H1 (cell line): ENCODE data around the gene BCO2. TPM values are rescaled to one million over a fixed set of nuclear protein-coding genes. Genes with fewer than 3 reads are reported as not detected.

Experiments used
- CTCF ChIA-PET: fragments of 300-600 bp; sonication (Branson Sonifier 250); formaldehyde crosslinking; loops from one replicate; lab custom pipeline; 2021; ENCODE audit not compliant: partially characterized antibody; lab: Charles Lee
- POLR2A ChIA-PET: fragments of 300-600 bp; sonication (Branson Sonifier 250); formaldehyde crosslinking; loops from one replicate; lab custom pipeline; 2021; ENCODE audit warnings: inconsistent platforms; ENCODE audit not compliant: partially characterized antibody; lab: Charles Lee
- DNase-seq, 2 experiments: peaks; one replicate each; pipeline versions ENCODE4 v3.0.0 to v3.0.0-alpha.2; 2010 to 2022; ENCODE audit warnings: low spot score in 2 of 2, low read depth in 1 of 2, mixed read lengths in 1 of 2
- FAIRE-seq: peaks from 2 replicates; lab custom pipeline; 2011; peaks lifted over from hg19 to GRCh38; lab: Jason Lieb, UNC
- H2AFZ ChIP-seq: 2 replicates; pipeline ENCODE4 v1.8.1; 2012; ENCODE audit warnings: low read length, inconsistent platforms
- H2AK5ac ChIP-seq: 2 replicates; pipeline ENCODE4 v1.6.1; 2013; ENCODE audit warnings: low read depth, low read length
- H2BK120ac ChIP-seq: replicated peaks from 2 replicates; pipeline ENCODE3; 2013; ENCODE audit warnings: low read depth, low read length, inconsistent platforms
- H2BK12ac ChIP-seq: 2 replicates; pipeline ENCODE4 v1.6.1; 2013; ENCODE audit warnings: low read depth, low read length
- H2BK15ac ChIP-seq: 2 replicates; pipeline ENCODE4 v1.6.1; 2013; ENCODE audit warnings: low read length
- H2BK20ac ChIP-seq: 2 replicates; pipeline ENCODE4 v1.6.1; 2013; ENCODE audit warnings: low read length
- H2BK5ac ChIP-seq: 2 replicates; pipeline ENCODE4 v1.6.1; 2013; ENCODE audit warnings: low read depth, low read length
- H3K14ac ChIP-seq: 2 replicates; pipeline ENCODE4 v1.6.1; 2013; ENCODE audit warnings: inconsistent platforms; ENCODE audit not compliant: insufficient read length
- H3K18ac ChIP-seq: 2 replicates; pipeline ENCODE4 v1.6.1; 2013; ENCODE audit warnings: low read length; ENCODE audit errors: extremely low read depth
- H3K23ac ChIP-seq: 2 replicates; pipeline ENCODE4 v1.6.1; 2013; ENCODE audit warnings: inconsistent platforms; ENCODE audit not compliant: insufficient read length
- H3K23me2 ChIP-seq: 2 replicates; pipeline ENCODE4 v1.6.1; 2013; ENCODE audit warnings: low read depth, low read length
- H3K27ac ChIP-seq: 2 replicates; pipeline ENCODE4 v1.6.1; 2011; ENCODE audit warnings: low read depth, low read length, inconsistent platforms
- H3K27me3 ChIP-seq, 4 experiments: replicated peaks in 1 of 4; 1 replicate in 1 of 4; 2 replicates in 3 of 4; pipeline versions ENCODE4 v1.6.1 to v1.8.1; 2011 to 2013; ENCODE audit warnings: low read length in 3 of 4, mild to moderate bottlenecking in 3 of 4, inconsistent platforms in 2 of 4, mixed read lengths in 2 of 4, moderate library complexity in 1 of 4; ENCODE audit not compliant: control insufficient read depth in 3 of 4, insufficient read depth in 3 of 4; ENCODE audit errors: extremely low read depth in 1 of 4
- H3K36me3 ChIP-seq, 4 experiments: 2 replicates each; pipeline versions ENCODE4 v1.6.1 to v1.8.1; 2011 to 2013; ENCODE audit warnings: mild to moderate bottlenecking in 4 of 4, low read length in 3 of 4, moderate library complexity in 2 of 4, control low read depth in 1 of 4, inconsistent platforms in 1 of 4; ENCODE audit not compliant: insufficient read depth in 4 of 4, control insufficient read depth in 2 of 4
- H3K4ac ChIP-seq: replicated peaks from 2 replicates; pipeline ENCODE3; 2013; ENCODE audit warnings: low read length, low read depth, mixed read lengths, inconsistent platforms; ENCODE audit not compliant: insufficient read length
- H3K4me1 ChIP-seq, 4 experiments: replicated peaks in 1 of 4; 1 replicate in 1 of 4; 2 replicates in 3 of 4; pipeline versions ENCODE4 v1.6.1 to v1.8.1; 2011 to 2013; ENCODE audit warnings: low read length in 3 of 4, inconsistent platforms in 2 of 4, mixed read lengths in 1 of 4; ENCODE audit not compliant: insufficient read depth in 4 of 4, control insufficient read depth in 3 of 4
- H3K4me2 ChIP-seq, 2 experiments: 2 replicates each; pipeline versions ENCODE4 v1.6.1 to v1.8.1; 2011 to 2013; ENCODE audit warnings: low read depth in 2 of 2, low read length in 2 of 2, control low read depth in 1 of 2, inconsistent platforms in 1 of 2, mild to moderate bottlenecking in 1 of 2; ENCODE audit not compliant: insufficient read depth in 1 of 2
- H3K4me3 ChIP-seq, 4 experiments: fragments of 200-600, 300-600 bp in 1 of 4; sonication (generic), shearing (Covaris generic), sonication (Bioruptor Twin) in 1 of 4; 2 replicates each; pipeline versions ENCODE4 v1.5.1 to v1.8.1; 2011 to 2016; ENCODE audit warnings: low read length in 4 of 4, low read depth in 3 of 4, control low read depth in 2 of 4, inconsistent platforms in 2 of 4, mild to moderate bottlenecking in 2 of 4, mixed read lengths in 1 of 4, moderate library complexity in 1 of 4; ENCODE audit not compliant: insufficient read depth in 2 of 4; ENCODE audit errors: extremely low read depth in 1 of 4
- H3K56ac ChIP-seq: replicated peaks from 2 replicates; pipeline ENCODE3; 2013; ENCODE audit warnings: low read depth, mild to moderate bottlenecking, mixed read lengths, low read length, inconsistent platforms; ENCODE audit not compliant: insufficient read length
- H3K79me1 ChIP-seq: 2 replicates; pipeline ENCODE4 v1.6.1; 2013; ENCODE audit warnings: low read depth, low read length, control low read depth
- H3K79me2 ChIP-seq, 2 experiments: 2 replicates each; pipeline versions ENCODE4 v1.6.1 to v1.8.1; 2012 to 2013; ENCODE audit warnings: low read length in 2 of 2, mild to moderate bottlenecking in 2 of 2, inconsistent platforms in 1 of 2; ENCODE audit not compliant: insufficient read depth in 2 of 2, control insufficient read depth in 1 of 2
- H3K9ac ChIP-seq, 4 experiments: replicated peaks in 1 of 4; 1 replicate in 1 of 4; 2 replicates in 3 of 4; pipeline versions ENCODE4 v1.6.1 to v1.8.1; 2011 to 2013; ENCODE audit warnings: low read depth in 3 of 4, low read length in 3 of 4, control low read depth in 2 of 4, mild to moderate bottlenecking in 2 of 4, moderate library complexity in 2 of 4, inconsistent platforms in 1 of 4; ENCODE audit errors: extremely low read depth in 1 of 4
- H3K9me3 ChIP-seq, 2 experiments: 2 replicates each; pipeline versions ENCODE4 v1.6.1 to v1.8.1; 2012 to 2013; ENCODE audit warnings: mild to moderate bottlenecking in 2 of 2, moderate library complexity in 2 of 2, control low read depth in 1 of 2, inconsistent platforms in 1 of 2, low read depth in 1 of 2, low read length in 1 of 2, mixed read lengths in 1 of 2; ENCODE audit not compliant: insufficient read depth in 2 of 2
- H4K20me1 ChIP-seq, 2 experiments: replicated peaks in 1 of 2; 2 replicates each; pipeline versions ENCODE3 to v1.8.1; 2011 to 2013; ENCODE audit warnings: inconsistent platforms in 2 of 2, low read length in 2 of 2, mild to moderate bottlenecking in 1 of 2; ENCODE audit not compliant: insufficient read depth in 2 of 2, control insufficient read depth in 1 of 2
- H4K5ac ChIP-seq: 2 replicates; pipeline ENCODE4 v1.6.1; 2013; ENCODE audit warnings: low read length, low read depth, mixed read lengths, inconsistent platforms; ENCODE audit not compliant: insufficient read length
- H4K8ac ChIP-seq: 2 replicates; pipeline ENCODE4 v1.8.0; 2013; ENCODE audit warnings: mild to moderate bottlenecking, moderate library complexity, low read length, inconsistent platforms; ENCODE audit not compliant: insufficient read depth; ENCODE audit errors: extremely low read depth
- H4K91ac ChIP-seq: replicated peaks from 2 replicates; pipeline ENCODE3; 2013; ENCODE audit warnings: low read length, mixed read lengths, inconsistent platforms; ENCODE audit not compliant: insufficient read length
- HDAC2 ChIP-seq, 2 experiments: fragments of 300-600 bp in 1 of 2; sonication (generic) in 1 of 2; IDR thresholded peaks; 2 replicates each; pipeline ENCODE4 v1.6.1; 2011 to 2012; ENCODE audit warnings: low read depth in 2 of 2, low read length in 2 of 2, mild to moderate bottlenecking in 2 of 2, moderate library complexity in 2 of 2, borderline replicate concordance in 1 of 2, inconsistent platforms in 1 of 2
- HDAC6 ChIP-seq: IDR thresholded peaks from one replicate; pipeline ENCODE4 v1.7.1; 2012; ENCODE audit warnings: low read depth, mild to moderate bottlenecking, inconsistent platforms, low read length, moderate library complexity
- JUND ChIP-seq: IDR thresholded peaks from 2 replicates; pipeline ENCODE4 v1.6.1; 2011; ENCODE audit warnings: mild to moderate bottlenecking, improper control_type of control experiment, low read length
- MAX ChIP-seq: IDR thresholded peaks from 2 replicates; pipeline ENCODE4 v1.6.1; 2012; ENCODE audit warnings: inconsistent platforms
- POLR2A ChIP-seq, 2 experiments: IDR thresholded peaks; 1 replicate in 1 of 2; 2 replicates in 1 of 2; pipeline ENCODE4 v1.6.1; 2011; ENCODE audit warnings: low read depth in 2 of 2, low read length in 2 of 2, mild to moderate bottlenecking in 2 of 2; ENCODE audit errors: control extremely low read depth in 1 of 2
- RAD21 ChIP-seq, 2 experiments: IDR thresholded peaks in 1 of 2; conservative IDR thresholded peaks in 1 of 2; 2 replicates each; pipeline ENCODE4 v1.6.1; 2011; ENCODE audit warnings: low read depth in 2 of 2, low read length in 2 of 2, improper control_type of control experiment in 1 of 2, inconsistent platforms in 1 of 2, mild to moderate bottlenecking in 1 of 2, moderate library complexity in 1 of 2
- RNF2 ChIP-seq: fragments of 200-900, 300-1000 bp; sonication (generic); IDR thresholded peaks from 2 replicates; pipeline ENCODE4 v1.7.1; 2016; ENCODE audit warnings: borderline replicate concordance, low read depth, mild to moderate bottlenecking, antibody characterized with exemption, low read length; ENCODE audit not compliant: poor library complexity, severe bottlenecking; ENCODE audit errors: missing control alignments
- ZNF274 ChIP-seq: IDR thresholded peaks from 2 replicates; pipeline ENCODE4 v1.7.0; 2012; ENCODE audit warnings: low read length, borderline replicate concordance; ENCODE audit errors: extremely low read depth
- WGBS, 2 experiments: shearing (Covaris generic) in 1 of 2; methylation state at CpG; one replicate each; pipeline versions ENCODE4 v1.1.6 to v1.1.7; 2013 to 2015; ENCODE audit warnings: low lambda C conversion rate in 2 of 2, mixed read lengths in 2 of 2, inconsistent platforms in 1 of 2, low coverage in 1 of 2, missing lambda C conversion rate in 1 of 2; ENCODE audit not compliant: insufficient replicate concordance in 2 of 2, insufficient coverage in 1 of 2, insufficient read length in 1 of 2; ENCODE audit errors: extremely low coverage in 1 of 2, missing lambda C conversion rate in 1 of 2; 5-methylcytosine and 5-hydroxymethylcytosine counted together
- polyA plus RNA-seq, 7 experiments: library from polyadenylated mRNA; depleted of rRNA in 3 of 7; stranded (reverse) in 5 of 7; unstranded in 2 of 7; fragments of >200 nt in 5 of 7; fragments of 200-250 nt in 2 of 7; gene quantifications; 1 replicate in 5 of 7; 2 replicates in 1 of 7; 4 replicates in 1 of 7; pipeline versions ENCODE4 v1.2.1 to v1.2.3, GENCODE V29; 2011 to 2013; ENCODE audit warnings: missing spikeins in 2 of 7, mixed read lengths in 2 of 7
- total RNA-seq: library from RNA; stranded (reverse); fragmentation: NEBNext Ultra II Directional; extraction: Animal tissue kit (Norgen Biotek cat#: 25700); gene quantifications from 2 replicates; pipeline ENCODE4 v1.2.1, GENCODE V29; 2021

Gene BCO2
- total and polyA plus RNA-seq, 2 of the 8 experiments (the other 6 are each of a cell fraction or from before 2014, with no cell fraction given): 0.42 to 0.82 TPM

- Histone ChIP-seq H2BK15ac (no peak overlapping the region), H3K27me3 (0 out of 7 replicates have a peak, but pooled peaks cover 0 to 4% (median under 1%) of the 10 kb centered on the region in 4 experiments), H4K91ac (no peak overlapping the region), H3K79me2 (peaks cover 0 to 22% of the 10 kb centered on the region in 2 experiments; a peak in 2 of 4 replicates), H3K18ac (no peak overlapping the region), H3K4me2 (no peak overlapping the region), H3K23me2 (peaks cover 8% of the 10 kb centered on the region), H3K4me3 (no peak overlapping the region), H3K4ac (no peak overlapping the region), H2BK20ac (no peak overlapping the region), H2BK5ac (no peak overlapping the region), H3K56ac (no peak overlapping the region), H4K8ac (no peak overlapping the region), H2BK12ac (no peak overlapping the region), H4K20me1 (no peaks in the 10 kb centered on the region)
- no peak for FAIRE-seq
- 87% methylated on average over 5 of the region's 5 CpGs; no CpG with 5 or more reads in 1 of the 2 experiments for WGBS, 2 experiments
- no peak for TF ChIP-seq MAX
- TF ChIP-seq HDAC2 (IDR thresholded peaks at IDR 0.05; ENCODE audit: borderline replicate concordance in 1 of 2, low read depth in 2 of 2, low read length in 2 of 2): no peak
- TF ChIP-seq RNF2: no peak
- no peak for TF ChIP-seq ZNF274
- TF ChIP-seq HDAC6: no peak
- no peak for TF ChIP-seq RAD21 (IDR thresholded peaks at IDR 0.05 in 1 of 2, conservative IDR thresholded peaks at IDR 0.05 in 1 of 2; ENCODE audit: low read depth in 2 of 2, low read length in 2 of 2)
- TF ChIP-seq JUND: no peak
- TF ChIP-seq POLR2A (IDR thresholded peaks at IDR 0.05; ENCODE audit: control extremely low read depth in 1 of 2, low read depth in 2 of 2, low read length in 2 of 2): no peak
- TF ChIP-seq, all 59 proteins: peak for 0
- Histone ChIP-seq H3K36me3 (peaks cover 0 to 5% (median 2%) of the 10 kb centered on the region in 4 experiments; a peak in 1 of 8 replicates), H4K5ac (no peak overlapping the region), H3K23ac (no peak overlapping the region), H2AK5ac (no peak overlapping the region), H3K4me1 (no peaks in the 10 kb centered on the region; a peak in 1 of 7 replicates), H3K27ac (no peak overlapping the region), H2AFZ (no peak overlapping the region), H3K9ac (no peak overlapping the region), H3K14ac (no peak overlapping the region), H3K9me3 (no peaks in the 10 kb centered on the region), H2BK120ac (no peak overlapping the region), H3K79me1 (no peaks in the 10 kb centered on the region; the same call in 1 of the 2 replicates)
- ChIA-PET CTCF (interaction anchor here (0.6 to 8.2 kb wide), 7 partner anchors 10 to 1851 kb away, joined by 3 to 257 read pairs (median 4); no protein-coding TSS in a partner anchor), POLR2A (no interaction called here)
- no peak for DNase-seq
These were observed 48.6 kb downstream of the BCO2 start for GRCh38 chr11:112223754-112224532.
